Skeletal muscle cell (primary cell): ENCODE results near the gene CDH24.

ENCODE experiments used
- DNase-seq: peaks from one replicate; pipeline ENCODE4 v3.0.0-alpha.2; 2010; ENCODE audit warnings: low read depth
- H3K4me3 ChIP-seq: 2 replicates; pipeline ENCODE4 v1.5.1; 2011; ENCODE audit warnings: low read depth, mild to moderate bottlenecking, control low read depth, low read length, moderate library complexity

Gene CDH24

GRCh38 chr14:23066855-23067744 is 9.8 kb upstream of the CDH24 start:
- no peak overlapping the region for H3K4me3 ChIP-seq
- no peak for DNase-seq

GRCh38 chr14:23066368-23066767 is 9.0 kb upstream of the CDH24 start:
- H3K4me3 ChIP-seq = no peak overlapping the region
- no peak for DNase-seq

- DNase-seq = no peak
- H3K4me3 ChIP-seq = no peak overlapping the region
Measured at GRCh38 chr14:23063601-23064000, 6.3 kb upstream of the CDH24 start.

GRCh38 chr14:23062002-23062401 is 4.7 kb upstream of the CDH24 start:
- H3K4me3 ChIP-seq = no peak overlapping the region
- DNase-seq = peak; percentile 83

- no peak for DNase-seq
- no peak overlapping the region for H3K4me3 ChIP-seq
Measured at GRCh38 chr14:23060536-23061260, 3.4 kb upstream of the CDH24 start.

- DNase-seq = no peak
- no peak overlapping the region for H3K4me3 ChIP-seq
Measured at GRCh38 chr14:23058654-23059504, 1.6 kb upstream of the CDH24 start.

GRCh38 chr14:23057757-23058653 is 685 bp upstream of the CDH24 start:
- DNase-seq = peak; percentile 31
- H3K4me3 ChIP-seq = peak overlapping the region; percentile 59

GRCh38 chr14:23056145-23056955 is 970 bp downstream of the CDH24 start:
- no peak for DNase-seq
- peak overlapping the region; percentile 59 for H3K4me3 ChIP-seq

- H3K4me3 ChIP-seq = no peak overlapping the region
Measured at GRCh38 chr14:23055621-23056144, 1.6 kb downstream of the CDH24 start.

GRCh38 chr14:23055147-23055550 is 2.2 kb downstream of the CDH24 start:
- H3K4me3 ChIP-seq = no peak overlapping the region
- DNase-seq = no peak

More at GRCh38 chr14:23055621-23056144, 1.6 kb downstream of the CDH24 start:
- no peak for DNase-seq

GRCh38 chr14:23054000-23054811 is 3.1 kb downstream of the CDH24 start:
- DNase-seq = no peak
- no peak overlapping the region for H3K4me3 ChIP-seq

- H3K4me3 ChIP-seq = no peak overlapping the region
Measured at GRCh38 chr14:23053426-23053825, 3.9 kb downstream of the CDH24 start.

GRCh38 chr14:23052671-23053070 is 4.6 kb downstream of the CDH24 start:
- no peak for DNase-seq
- H3K4me3 ChIP-seq = no peak overlapping the region

More at GRCh38 chr14:23053426-23053825, 3.9 kb downstream of the CDH24 start:
- DNase-seq = no peak

- DNase-seq = no peak
- no peak overlapping the region for H3K4me3 ChIP-seq
Measured at GRCh38 chr14:23052182-23052623, 5.1 kb downstream of the CDH24 start.

- H3K4me3 ChIP-seq = no peak overlapping the region
- DNase-seq = no peak
Measured at GRCh38 chr14:23051141-23052057, 5.9 kb downstream of the CDH24 start.

- H3K4me3 ChIP-seq = no peak overlapping the region
- no peak for DNase-seq
Measured at GRCh38 chr14:23049011-23049410, 8.3 kb downstream of the CDH24 start.
